Measurements from ENCODE around the gene MACF1. TPM values are rescaled to one million over a fixed set of nuclear protein-coding genes. Genes with fewer than 3 reads are reported as not detected.

Gene MACF1
- total and polyA plus RNA-seq, 2 of the 13 experiments (the other 11 are each of a cell fraction or from before 2014, with no cell fraction given) = 36.7 to 65.4 TPM

- no peak for TF ChIP-seq HBP1 (CRISPR knock-in tag; IDR thresholded peaks at IDR 0.05; ENCODE audit: low read depth)
- no peak for TF ChIP-seq SMAD1 (CRISPR knock-in tag; IDR thresholded peaks at IDR 0.05; ENCODE audit: borderline replicate concordance, low read depth)
- TF ChIP-seq TIGD3 (CRISPR knock-in tag; IDR thresholded peaks at IDR 0.05; ENCODE audit: borderline replicate concordance) = no peak
- TF ChIP-seq PREB (CRISPR knock-in tag; IDR thresholded peaks at IDR 0.05) = no peak
- no peak for TF ChIP-seq ZNF318 (CRISPR knock-in tag; IDR thresholded peaks at IDR 0.05)
- TF ChIP-seq ZNF547 (CRISPR knock-in tag; IDR thresholded peaks at IDR 0.05) = peak; percentile 69; the same call in 1 of the 2 replicates
- no peak for TF ChIP-seq SP2 (CRISPR knock-in tag; IDR thresholded peaks at IDR 0.05)
- peak; percentile 20; the same call in 1 of the 2 replicates for TF ChIP-seq ETS1 (CRISPR knock-in tag; IDR thresholded peaks at IDR 0.05)
- no peak for TF ChIP-seq ZBTB7A (CRISPR knock-in tag; IDR thresholded peaks at IDR 0.05)
- TF ChIP-seq TFAP4 (IDR thresholded peaks at IDR 0.05; ENCODE audit: borderline replicate concordance, low read depth) = no peak
- 0 out of 2 replicates have a peak, but pooled peaks have one; percentile 29 for TF ChIP-seq MTA1 (CRISPR knock-in tag; IDR thresholded peaks at IDR 0.05; ENCODE audit: borderline replicate concordance)
- TF ChIP-seq FOXP1 (IDR thresholded peaks at IDR 0.05) = no peak
- TF ChIP-seq FOXP1 (CRISPR knock-in tag; IDR thresholded peaks at IDR 0.05) = no peak
- no peak for TF ChIP-seq ZNF10 (CRISPR knock-in tag; IDR thresholded peaks at IDR 0.05; ENCODE audit: borderline replicate concordance, low read depth)
Observed at GRCh38 chr1:39491146-39491921, 286.8 kb downstream of the MACF1 start, which contains the start of gene BMP8A (continued).

All from HepG2 (cell line).